C4-2B (cell line): ENCODE measurements around the gene NDUFAF3.

Experiments used
- H3K27ac ChIP-seq: fragments of 450-650 bp; 2 replicates; pipeline ENCODE4 v1.5.1; 2017
- CTCF ChIP-seq: fragments of 450-650 bp; conservative IDR thresholded peaks from 2 replicates; pipeline ENCODE4 v1.5.1; 2017; ENCODE audit warnings: mild to moderate bottlenecking
- ZFX ChIP-seq: fragments of 450-650 bp; IDR thresholded peaks from 2 replicates; pipeline ENCODE4 v1.6.1; 2017

NDUFAF3 gene

GRCh38 chr3:48984663-48985062, 37.3 kb upstream of the NDUFAF3 start:
- no peak overlapping the region for H3K27ac ChIP-seq
- TF ChIP-seq CTCF (no peak), ZFX (no peak)

- H3K27ac ChIP-seq = no peak overlapping the region
- TF ChIP-seq CTCF (no peak), ZFX (no peak)
These were observed 36.0 kb upstream of the NDUFAF3 start for GRCh38 chr3:48985831-48986376.

GRCh38 chr3:48989126-48989795, 32.7 kb upstream of the NDUFAF3 start:
- peak overlapping the region; percentile 98 for H3K27ac ChIP-seq
- TF ChIP-seq CTCF (no peak), ZFX (no peak)

- peak within 1 kb of the TSS; percentile 98 for H3K27ac ChIP-seq
- TF ChIP-seq CTCF = peak; percentile 46
- peak; percentile 92 for TF ChIP-seq ZFX
These were observed 31.9 kb upstream of the NDUFAF3 start, which contains the start of gene P4HTM for GRCh38 chr3:48989796-48990635. Gene P4HTM (plus strand): TSS chr3:48990241. CDS start chr3:48990257, 16 bp downstream.

GRCh38 chr3:48990636-48991469, 31.1 kb upstream of the NDUFAF3 start:
- TF ChIP-seq ZFX = no peak
- TF ChIP-seq CTCF = no peak
- peak overlapping the region; percentile 98 for H3K27ac ChIP-seq

- TF ChIP-seq CTCF (no peak), ZFX (no peak)
These were observed 29.9 kb upstream of the NDUFAF3 start for GRCh38 chr3:48991851-48992545.

More at GRCh38 chr3:48991851-48992545, 29.9 kb upstream of the NDUFAF3 start:
- H3K27ac ChIP-seq = peak overlapping the region; percentile 98; the same call in 1 of the 2 replicates
